Omental fat pad (tissue), 4 donors: ENCODE data around the gene ALG9. TPM values are rescaled to one million over a fixed set of nuclear protein-coding genes. Genes with fewer than 3 reads are reported as not detected.

Source experiments
- ATAC-seq: fragments of 150-250 bp; one replicate; pipeline ENCODE4 v1.9.1; 2016; ENCODE audit warnings: mild to moderate bottlenecking, moderate library complexity; ENCODE audit not compliant: low FRiP score
- DNase-seq: peaks from one replicate; pipeline ENCODE4 v3.0.0-alpha.2; 2019; ENCODE audit warnings: low spot score
- CTCF ChIP-seq, 3 donors: fragments of 450-650 bp; IDR thresholded peaks; one replicate each; pipeline ENCODE4 v1.5.1; 2016 to 2017; ENCODE audit warnings: antibody characterized with exemption in 3 of 3, mild to moderate bottlenecking in 3 of 3, moderate library complexity in 2 of 3
- total RNA-seq, 4 donors: library from RNA; depleted of rRNA; stranded (reverse); fragments of >200 nt; gene quantifications; one replicate each; pipeline ENCODE4 v1.1.0, GENCODE V29; 2016

The ALG9 gene
- total RNA-seq, 4 donors from 2014 or later = 21.0 to 168 (median 34.7) TPM

DNA sequence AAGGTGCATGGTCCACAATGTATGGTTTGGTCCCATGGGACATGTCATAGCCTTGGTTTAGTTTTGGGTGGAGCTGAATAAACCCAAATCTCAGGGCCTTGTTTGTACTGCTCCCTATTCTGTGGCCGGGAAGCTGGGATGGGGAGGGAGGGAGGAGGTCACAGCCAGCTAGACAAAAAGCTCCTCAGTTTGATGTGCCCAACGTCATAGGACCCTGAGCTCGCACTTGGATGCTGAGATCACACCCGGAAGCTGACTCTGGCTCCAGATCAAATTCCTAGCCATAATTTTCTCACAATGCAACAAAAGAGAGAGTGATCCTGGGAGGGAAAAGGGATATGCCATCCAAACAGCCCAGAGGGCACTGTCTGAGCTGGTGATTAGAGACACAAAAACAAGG is 42.6 kb upstream of the ALG9 start:
- no peak for TF ChIP-seq CTCF (IDR thresholded peaks at IDR 0.05)
- DNase-seq = no peak
- ATAC-seq = no peak

- TF ChIP-seq CTCF (IDR thresholded peaks at IDR 0.05) = no peak
- ATAC-seq (peak; percentile 44), DNase-seq (no peak)
Observed at GRCh38 chr11:111913031-111913861, 41.9 kb upstream of the ALG9 start.

DNA sequence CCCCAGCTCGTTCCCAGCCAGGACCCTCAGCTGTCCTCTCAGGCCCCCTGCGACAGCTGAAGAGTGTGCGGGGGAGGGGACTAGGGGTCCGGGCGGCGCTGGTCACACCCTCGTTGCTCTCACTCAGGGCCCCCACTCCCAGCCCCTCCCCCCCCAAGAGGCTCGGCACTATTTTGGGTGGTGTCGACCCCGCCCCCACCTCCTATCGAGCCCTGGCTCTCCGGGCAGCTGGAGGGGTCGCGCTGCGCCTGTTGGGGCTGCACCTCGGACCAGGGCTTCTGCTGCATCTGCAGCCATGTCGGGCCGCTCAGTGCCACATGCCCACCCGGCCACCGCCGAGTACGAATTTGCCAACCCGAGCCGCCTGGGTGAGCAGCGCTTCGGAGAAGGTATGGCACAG is 41.2 kb upstream of the ALG9 start, which contains the start of gene HSPB2:
Gene HSPB2, plus strand, starts transcription at position 200 of the 400 bp plus-strand sequence. Its CDS starts 96 bp downstream, at position 296.
- DNase-seq (no peak), ATAC-seq (no peak)
- no peak for TF ChIP-seq CTCF (IDR thresholded peaks at IDR 0.05)

DNA sequence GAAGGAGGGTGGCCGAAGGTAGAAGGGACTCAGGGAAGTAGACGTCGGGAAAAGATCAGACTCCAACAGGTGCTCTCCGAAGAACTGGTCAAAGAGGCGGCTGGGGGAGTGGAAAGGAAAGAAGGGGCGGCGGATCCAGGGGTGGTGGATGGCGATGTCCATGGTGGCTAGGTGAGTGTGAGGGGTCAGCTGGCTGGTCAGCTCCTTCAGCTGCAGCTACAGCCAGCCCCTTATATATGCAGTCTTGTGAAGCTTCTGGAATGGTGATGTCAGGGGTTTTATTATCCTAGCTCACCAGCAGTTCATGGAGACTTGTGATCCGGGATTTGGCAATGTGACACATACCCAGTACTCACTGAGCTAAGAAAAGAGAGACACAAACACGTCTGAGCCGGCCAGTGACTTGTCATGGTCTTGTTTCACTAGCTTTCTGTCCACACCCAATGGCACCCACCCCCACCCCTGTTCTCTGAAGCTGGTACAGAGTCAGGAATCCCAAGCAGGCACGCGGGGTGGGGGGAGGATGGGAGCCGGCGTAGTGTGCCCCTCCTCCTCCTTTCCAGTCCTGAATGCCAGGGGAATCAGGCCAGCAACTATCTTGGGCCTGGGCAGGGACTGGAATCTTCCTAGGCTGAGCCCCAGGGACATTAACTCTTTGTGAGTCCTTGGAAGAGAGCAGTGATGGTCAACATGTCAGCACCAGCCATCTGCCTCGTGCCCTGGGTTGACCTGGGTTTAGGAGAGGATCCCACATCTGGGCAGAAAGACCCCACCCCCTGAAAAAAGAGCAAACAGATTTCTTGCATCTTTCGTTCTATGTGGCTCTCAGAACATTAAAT is 40.4 kb upstream of the ALG9 start, which contains the start of gene CRYAB:
Gene CRYAB, minus strand, starts transcription at position 208 of the 839 bp plus-strand sequence. Its CDS starts 46 bp downstream, at position 162.
- TF ChIP-seq CTCF (IDR thresholded peaks at IDR 0.05) = no peak
- DNase-seq = no peak
- peak; percentile 67 for ATAC-seq

- ATAC-seq (no peak), DNase-seq (no peak)
- TF ChIP-seq CTCF (IDR thresholded peaks at IDR 0.05) = no peak
Observed at GRCh38 chr11:111910676-111911562, 39.5 kb upstream of the ALG9 start.

DNA sequence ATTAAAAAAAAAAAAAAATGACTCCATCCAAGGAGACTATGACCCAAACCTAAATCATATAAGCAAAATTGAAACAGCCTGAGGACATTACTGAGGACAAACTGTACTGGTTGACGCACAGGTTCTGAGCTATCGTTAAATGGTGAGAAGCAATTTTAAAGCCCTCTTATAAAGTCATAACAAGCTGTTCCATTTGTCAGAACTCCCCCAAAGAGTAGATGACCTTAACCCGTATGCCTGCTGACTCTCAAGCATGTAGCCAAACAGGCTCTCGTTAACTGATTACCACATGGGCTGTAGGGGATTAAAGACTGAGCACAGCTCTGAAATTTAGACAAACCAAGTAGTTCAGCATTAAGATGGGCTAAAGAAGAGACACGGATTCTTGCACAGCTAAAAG is 38.0 kb upstream of the ALG9 start:
- no peak for TF ChIP-seq CTCF (IDR thresholded peaks at IDR 0.05)
- no peak for DNase-seq

More for the DNA sequence above, 38.0 kb upstream of the ALG9 start:
- ATAC-seq = no peak
